Activated naive CD8-positive, alpha-beta T cell treated with anti-CD3 and anti-CD28 coated beads, Interleukin-2, amount 10 ng/mL, durations not matched to agents 7 days and 5 days (primary cell): ENCODE measurements around the gene PAGE2B. TPM values are rescaled to one million over a fixed set of nuclear protein-coding genes. Genes with fewer than 3 reads are reported as not detected.
"Not testable (repeated sequence)": the region's sequence is repeated elsewhere in the genome, so short reads cannot be mapped to it uniquely, and the experiment has no call there.

ENCODE experiments used
- ATAC-seq: fragments of 150-1000 bp; cut with Tn5 transposase; one replicate; pipeline ENCODE4 v1.10.0; 2021; ENCODE audit warnings: low read depth, moderate library complexity
- POLR2A ChIA-PET: fragments of 350-600 bp; sonication (Branson Sonifier 250); formaldehyde crosslinking; loops from one replicate; lab custom pipeline; 2021; ENCODE audit warnings: antibody characterized with exemption; lab: Charles Lee
- DNase-seq: peaks from one replicate; pipeline ENCODE4 v3.0.0; 2021
- H3K27ac Mint-ChIP-seq: one replicate; pipeline ENCODE4 v1.8.0; 2022; ENCODE audit warnings: mild to moderate bottlenecking, mixed read lengths
- H3K27me3 Mint-ChIP-seq: one replicate; pipeline ENCODE4 v1.8.0; 2022; ENCODE audit warnings: mild to moderate bottlenecking, moderate library complexity, mixed read lengths
- H3K36me3 Mint-ChIP-seq: one replicate; pipeline ENCODE4 v1.8.0; 2021; ENCODE audit warnings: mild to moderate bottlenecking, mixed read lengths
- H3K4me1 Mint-ChIP-seq: one replicate; pipeline ENCODE4 v1.8.0; 2021; ENCODE audit warnings: mixed read lengths
- H3K4me3 Mint-ChIP-seq: one replicate; pipeline ENCODE4 v1.8.0; 2022; ENCODE audit warnings: mild to moderate bottlenecking, moderate library complexity, mixed read lengths
- H3K9me3 Mint-ChIP-seq: one replicate; pipeline ENCODE4 v1.8.0; 2021; ENCODE audit warnings: mixed read lengths
- total RNA-seq, 2 experiments: library from RNA; stranded (reverse); gene quantifications; one replicate each; pipeline ENCODE4 v1.2.3, GENCODE V29; 2021

The PAGE2B gene
- total RNA-seq, 2 experiments from 2014 or later: 0.77 to 1.9 TPM

GRCh38 chrX:55067180-55067579, 7.7 kb upstream of the PAGE2B start:
- H3K4me3 Mint-ChIP-seq, H3K27ac Mint-ChIP-seq, DNase-seq, H3K4me1 Mint-ChIP-seq, H3K9me3 Mint-ChIP-seq, POLR2A ChIA-PET, H3K27me3 Mint-ChIP-seq, H3K36me3 Mint-ChIP-seq, ATAC-seq: not testable (repeated sequence)

GRCh38 chrX:55072286-55072685, 2.5 kb upstream of the PAGE2B start:
- H3K4me1 Mint-ChIP-seq: no peaks in the 10 kb centered on the region
- ATAC-seq (no peak), DNase-seq (no peak)
- H3K4me3 Mint-ChIP-seq: no peak overlapping the region
- POLR2A ChIA-PET: no interaction called here
- H3K27me3 Mint-ChIP-seq: no peaks in the 10 kb centered on the region
- no peak overlapping the region for H3K27ac Mint-ChIP-seq
- no peaks in the 10 kb centered on the region for H3K36me3 Mint-ChIP-seq
- peaks cover 2% of the 10 kb centered on the region for H3K9me3 Mint-ChIP-seq

GRCh38 chrX:55088795-55089489, 14.1 kb downstream of the PAGE2B start, which contains the start of gene PAGE2:
Gene PAGE2, plus strand, starts transcription at chrX:55089018. Its CDS starts 1,003 bp downstream, at chrX:55090021.
- no peaks in the 10 kb centered on the region for H3K36me3 Mint-ChIP-seq
- H3K4me1 Mint-ChIP-seq: no peaks in the 10 kb centered on the region
- DNase-seq: no peak
- POLR2A ChIA-PET: no interaction called here
- no peaks in the 10 kb centered on the region for H3K9me3 Mint-ChIP-seq
- H3K4me3 Mint-ChIP-seq: no peak within 1 kb of the TSS
- H3K27me3 Mint-ChIP-seq: no peaks in the 10 kb centered on the region
- no peak within 1 kb of the TSS for H3K27ac Mint-ChIP-seq
- no peak for ATAC-seq

DNA sequence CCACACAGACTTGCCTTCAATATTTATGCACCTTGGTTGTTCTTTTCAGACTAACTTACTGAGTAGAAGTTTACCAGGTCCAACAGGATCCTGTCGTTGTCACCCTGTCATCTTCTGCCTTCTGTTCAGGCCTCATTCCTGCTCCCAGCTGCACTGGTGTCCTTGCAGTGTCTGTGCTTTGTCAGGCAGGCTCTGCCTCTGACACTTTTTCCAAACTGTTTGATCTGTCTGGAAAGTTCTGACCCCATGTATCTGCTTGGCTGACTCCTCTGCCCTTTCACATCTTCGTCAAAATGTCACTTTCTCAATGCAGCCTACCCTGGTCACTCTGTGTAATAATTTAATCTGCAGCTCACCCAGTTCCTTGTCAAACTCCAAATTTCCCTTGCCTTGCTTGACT, 23.9 kb downstream of the PAGE2B start:
- no peak for DNase-seq
- POLR2A ChIA-PET: no interaction called here
- no peak overlapping the region for H3K27ac Mint-ChIP-seq
- ATAC-seq: no peak
- no peak overlapping the region for H3K4me3 Mint-ChIP-seq
- no peaks in the 10 kb centered on the region for H3K9me3 Mint-ChIP-seq
- peaks cover 5% of the 10 kb centered on the region for H3K4me1 Mint-ChIP-seq
- H3K36me3 Mint-ChIP-seq: peaks cover 1% of the 10 kb centered on the region
- H3K27me3 Mint-ChIP-seq: no peaks in the 10 kb centered on the region

DNA sequence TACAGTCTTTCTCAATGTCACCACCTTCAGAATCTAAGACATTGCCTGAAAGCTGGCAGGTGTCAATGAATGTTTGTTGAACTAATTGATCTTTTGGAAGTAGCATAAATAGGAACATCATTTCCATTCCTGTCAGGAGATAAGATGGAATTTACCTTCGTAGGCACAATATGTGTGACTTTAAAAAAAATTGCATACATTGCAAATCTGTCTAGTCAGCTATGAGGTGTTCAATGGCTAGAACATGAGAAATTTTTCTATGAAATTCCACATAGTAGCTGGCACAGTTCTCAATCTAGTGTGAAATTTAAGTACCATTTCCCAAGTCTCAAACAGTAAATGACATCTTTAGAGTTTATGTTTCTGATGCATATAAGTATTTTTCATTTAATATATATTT, 24.3 kb downstream of the PAGE2B start:
- Mint-ChIP-seq H3K36me3 (peaks cover 1% of the 10 kb centered on the region), H3K9me3 (no peaks in the 10 kb centered on the region), H3K4me1 (peaks cover 5% of the 10 kb centered on the region), H3K27ac (no peak overlapping the region), H3K4me3 (no peak overlapping the region), H3K27me3 (no peaks in the 10 kb centered on the region)
- DNase-seq (no peak), ATAC-seq (no peak)
- POLR2A ChIA-PET: no interaction called here

- Mint-ChIP-seq H3K36me3 (peaks cover 1% of the 10 kb centered on the region), H3K27ac (no peak overlapping the region), H3K4me3 (peak overlapping the region; percentile 43), H3K9me3 (no peaks in the 10 kb centered on the region), H3K27me3 (no peaks in the 10 kb centered on the region), H3K4me1 (peaks cover 5% of the 10 kb centered on the region)
- no peak for DNase-seq
- POLR2A ChIA-PET: no interaction called here
- no peak for ATAC-seq
Observed at GRCh38 chrX:55102754-55103153, 27.9 kb downstream of the PAGE2B start.

GRCh38 chrX:55107262-55107661, 32.4 kb downstream of the PAGE2B start:
- Mint-ChIP-seq H3K27ac (no peak overlapping the region), H3K4me3 (no peak overlapping the region), H3K27me3 (no peaks in the 10 kb centered on the region), H3K9me3 (no peaks in the 10 kb centered on the region), H3K36me3 (peaks cover 1% of the 10 kb centered on the region), H3K4me1 (peaks cover 5% of the 10 kb centered on the region)
- POLR2A ChIA-PET: no interaction called here
- no peak for ATAC-seq
- no peak for DNase-seq

- no peak for DNase-seq
- H3K36me3 Mint-ChIP-seq: no peaks in the 10 kb centered on the region
- H3K27ac Mint-ChIP-seq: no peak overlapping the region
- no peak overlapping the region for H3K4me3 Mint-ChIP-seq
- POLR2A ChIA-PET: no interaction called here
- H3K9me3 Mint-ChIP-seq: no peaks in the 10 kb centered on the region
- no peak for ATAC-seq
- peaks cover 4% of the 10 kb centered on the region for H3K4me1 Mint-ChIP-seq
- H3K27me3 Mint-ChIP-seq: no peaks in the 10 kb centered on the region
Observed at GRCh38 chrX:55107911-55108310, 33.1 kb downstream of the PAGE2B start.

DNA sequence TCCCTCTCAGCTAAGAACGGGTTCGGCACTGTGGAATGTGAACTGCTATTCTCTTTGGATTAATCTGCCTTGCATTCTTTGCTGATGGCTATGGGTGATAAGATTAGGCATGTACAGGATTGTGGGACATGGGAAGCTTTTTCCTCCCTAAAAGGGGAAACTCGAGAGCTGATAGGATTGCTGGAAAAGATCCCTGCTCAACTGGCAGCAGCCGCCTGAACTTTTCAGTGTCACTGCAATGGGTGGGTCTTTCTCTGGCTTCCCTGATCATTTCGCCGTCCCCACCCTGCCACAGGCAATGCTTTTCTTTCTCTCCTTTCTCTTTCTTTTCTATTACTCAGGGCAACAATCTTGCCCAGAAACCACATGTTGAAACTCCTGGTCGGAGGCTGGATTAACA, 34.5 kb downstream of the PAGE2B start:
- Mint-ChIP-seq H3K9me3 (no peaks in the 10 kb centered on the region), H3K4me3 (no peak overlapping the region), H3K36me3 (no peaks in the 10 kb centered on the region), H3K4me1 (no peaks in the 10 kb centered on the region), H3K27me3 (no peaks in the 10 kb centered on the region), H3K27ac (no peak overlapping the region)
- POLR2A ChIA-PET: no interaction called here
- ATAC-seq: no peak
- DNase-seq: no peak

GRCh38 chrX:55111578-55112254, 36.9 kb downstream of the PAGE2B start:
- no peak for DNase-seq
- no peaks in the 10 kb centered on the region for H3K4me1 Mint-ChIP-seq
- POLR2A ChIA-PET: no interaction called here
- H3K9me3 Mint-ChIP-seq: no peaks in the 10 kb centered on the region
- H3K27ac Mint-ChIP-seq: no peak overlapping the region
- H3K36me3 Mint-ChIP-seq: no peaks in the 10 kb centered on the region
- ATAC-seq: no peak
- no peak overlapping the region for H3K4me3 Mint-ChIP-seq
- H3K27me3 Mint-ChIP-seq: no peaks in the 10 kb centered on the region

GRCh38 chrX:55116589-55116988, 41.8 kb downstream of the PAGE2B start:
- H3K4me3 Mint-ChIP-seq, H3K27ac Mint-ChIP-seq, DNase-seq, POLR2A ChIA-PET, H3K27me3 Mint-ChIP-seq, H3K36me3 Mint-ChIP-seq, H3K9me3 Mint-ChIP-seq, ATAC-seq: not testable (repeated sequence)
- peaks cover 14% of the 10 kb centered on the region for H3K4me1 Mint-ChIP-seq

DNA sequence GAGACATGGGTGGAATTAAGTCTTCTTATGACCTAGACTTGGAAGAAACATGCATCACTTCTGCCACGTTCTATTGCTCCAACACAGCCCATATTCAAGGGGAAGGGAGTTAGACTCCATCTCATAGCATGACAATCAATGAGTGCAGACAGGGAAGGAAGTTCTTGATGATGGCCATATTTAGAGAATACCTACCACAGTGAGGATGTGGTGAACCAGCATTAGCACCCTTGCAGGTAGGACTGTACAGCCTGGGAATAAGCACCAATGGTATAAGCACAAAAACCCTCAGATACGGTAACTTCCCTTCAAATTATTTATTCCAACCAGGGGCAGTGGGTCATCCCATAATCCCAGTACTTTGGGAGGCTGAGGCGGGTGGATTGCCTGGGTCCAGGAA, 43.7 kb downstream of the PAGE2B start:
- no peaks in the 10 kb centered on the region for H3K36me3 Mint-ChIP-seq
- DNase-seq: no peak
- H3K9me3 Mint-ChIP-seq: no peaks in the 10 kb centered on the region
- H3K4me1 Mint-ChIP-seq: peaks cover 14% of the 10 kb centered on the region
- H3K4me3 Mint-ChIP-seq: no peak overlapping the region
- peak; percentile 88 for ATAC-seq
- POLR2A ChIA-PET: no interaction called here
- no peak overlapping the region for H3K27ac Mint-ChIP-seq
- peaks cover 9% of the 10 kb centered on the region for H3K27me3 Mint-ChIP-seq

GRCh38 chrX:55119271-55119670, 44.4 kb downstream of the PAGE2B start:
- Mint-ChIP-seq H3K36me3 (no peaks in the 10 kb centered on the region), H3K27me3 (peaks cover 9% of the 10 kb centered on the region), H3K9me3 (no peaks in the 10 kb centered on the region), H3K4me1 (peaks cover 14% of the 10 kb centered on the region), H3K27ac (no peak overlapping the region), H3K4me3 (peak overlapping the region; percentile 28)
- POLR2A ChIA-PET: no interaction called here
- ATAC-seq (no peak), DNase-seq (no peak)

DNA sequence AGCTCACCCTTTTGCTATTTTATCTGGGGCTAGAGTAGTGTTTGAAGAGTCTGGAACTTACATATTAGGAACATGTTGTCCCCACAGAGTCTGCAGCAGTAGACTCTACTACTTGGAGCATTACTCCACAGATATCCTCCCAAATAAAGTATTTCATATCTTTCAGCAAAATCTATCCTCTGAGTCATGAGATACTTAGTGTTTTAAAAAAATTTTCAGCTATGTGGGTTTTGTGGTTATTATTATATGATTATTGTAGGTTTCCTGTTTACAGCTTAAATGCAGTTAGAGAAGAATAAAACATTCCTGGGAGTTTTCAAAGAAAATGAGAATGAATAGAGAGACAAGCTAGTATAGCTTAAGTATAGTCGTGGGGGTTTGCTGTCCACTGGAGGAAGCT, 44.9 kb downstream of the PAGE2B start:
- ATAC-seq (no peak), DNase-seq (no peak)
- H3K4me3 Mint-ChIP-seq: peak overlapping the region; percentile 28
- no peaks in the 10 kb centered on the region for H3K36me3 Mint-ChIP-seq
- POLR2A ChIA-PET: no interaction called here
- no peak overlapping the region for H3K27ac Mint-ChIP-seq
- peaks cover 14% of the 10 kb centered on the region for H3K4me1 Mint-ChIP-seq
- peaks cover 9% of the 10 kb centered on the region for H3K27me3 Mint-ChIP-seq
- no peaks in the 10 kb centered on the region for H3K9me3 Mint-ChIP-seq
